Neural progenitor cell (in vitro differentiated cells): ENCODE measurements around the gene PKD1.

Source experiments
- CTCF ChIP-seq: fragments of 200-600 bp; sonication (generic); IDR thresholded peaks from 2 replicates; pipeline ENCODE4 v1.5.1; 2017; ENCODE audit warnings: antibody characterized with exemption, mild to moderate bottlenecking
- EZH2 ChIP-seq: fragments of 200-600 bp; sonication (generic); IDR thresholded peaks from 2 replicates; pipeline ENCODE4 v1.6.1; 2017; ENCODE audit warnings: antibody characterized with exemption, mild to moderate bottlenecking, moderate library complexity
- EZH2phosphoT487 ChIP-seq: fragments of 200-600 bp; sonication (generic); IDR thresholded peaks from 2 replicates; pipeline ENCODE4 v1.6.1; 2017; ENCODE audit warnings: antibody characterized with exemption

- no peak for TF ChIP-seq CTCF
- no peak for TF ChIP-seq EZH2phosphoT487
- no peak for TF ChIP-seq EZH2
These were observed 13.3 kb upstream of the PKD1 start for GRCh38 chr16:2148714-2149629.
